ENCODE measurements around the gene IL10RB.
"Not testable (repeated sequence)": the region's sequence is repeated elsewhere in the genome, so short reads cannot be mapped to it uniquely, and the experiment has no call there.

Gene IL10RB

DNA sequence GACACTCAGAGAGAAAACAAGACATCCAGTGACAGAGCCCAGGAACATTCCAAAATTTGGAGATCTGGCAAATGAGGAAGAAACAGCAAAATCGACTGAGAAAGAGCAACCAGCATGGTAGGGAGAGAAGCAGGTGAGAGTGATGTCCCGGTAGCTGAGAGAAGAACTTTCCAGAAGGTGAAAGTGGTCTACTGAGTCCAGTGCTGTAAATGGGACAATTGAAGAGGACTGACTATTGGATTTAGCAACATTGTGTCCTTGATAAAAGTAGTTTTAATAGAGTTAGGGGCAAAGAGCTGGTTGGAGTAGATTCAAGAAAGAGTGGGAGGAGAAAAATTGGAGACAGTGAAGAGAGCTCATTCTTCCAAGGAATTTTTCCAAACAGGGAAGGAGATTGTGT is 15.0 kb upstream of the IL10RB start:
- Histone ChIP-seq H3K27me3 (replicated peaks) (no peaks in the 10 kb centered on the region), H3K36me3 (replicated peaks) (peaks cover 30% of the 10 kb centered on the region), H3K27ac (no peak overlapping the region), H3K4me3 (ENCODE audit: low read depth, low read length) (no peak overlapping the region)
- in situ Hi-C loops (cut with HindIII; ENCODE audit: low pct_ligation_motif_present, low sequenced_read_pairs), result no loop called here
- TF ChIP-seq, protein P1, sequence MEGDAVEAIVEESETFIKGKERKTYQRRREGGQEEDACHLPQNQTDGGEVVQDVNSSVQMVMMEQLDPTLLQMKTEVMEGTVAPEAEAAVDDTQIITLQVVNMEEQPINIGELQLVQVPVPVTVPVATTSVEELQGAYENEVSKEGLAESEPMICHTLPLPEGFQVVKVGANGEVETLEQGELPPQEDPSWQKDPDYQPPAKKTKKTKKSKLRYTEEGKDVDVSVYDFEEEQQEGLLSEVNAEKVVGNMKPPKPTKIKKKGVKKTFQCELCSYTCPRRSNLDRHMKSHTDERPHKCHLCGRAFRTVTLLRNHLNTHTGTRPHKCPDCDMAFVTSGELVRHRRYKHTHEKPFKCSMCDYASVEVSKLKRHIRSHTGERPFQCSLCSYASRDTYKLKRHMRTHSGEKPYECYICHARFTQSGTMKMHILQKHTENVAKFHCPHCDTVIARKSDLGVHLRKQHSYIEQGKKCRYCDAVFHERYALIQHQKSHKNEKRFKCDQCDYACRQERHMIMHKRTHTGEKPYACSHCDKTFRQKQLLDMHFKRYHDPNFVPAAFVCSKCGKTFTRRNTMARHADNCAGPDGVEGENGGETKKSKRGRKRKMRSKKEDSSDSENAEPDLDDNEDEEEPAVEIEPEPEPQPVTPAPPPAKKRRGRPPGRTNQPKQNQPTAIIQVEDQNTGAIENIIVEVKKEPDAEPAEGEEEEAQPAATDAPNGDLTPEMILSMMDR (IDR thresholded peaks at IDR 0.05; ENCODE audit: low read depth, low read length, missing control alignments), result no peak
- DNase-seq, result no peak

DNA sequence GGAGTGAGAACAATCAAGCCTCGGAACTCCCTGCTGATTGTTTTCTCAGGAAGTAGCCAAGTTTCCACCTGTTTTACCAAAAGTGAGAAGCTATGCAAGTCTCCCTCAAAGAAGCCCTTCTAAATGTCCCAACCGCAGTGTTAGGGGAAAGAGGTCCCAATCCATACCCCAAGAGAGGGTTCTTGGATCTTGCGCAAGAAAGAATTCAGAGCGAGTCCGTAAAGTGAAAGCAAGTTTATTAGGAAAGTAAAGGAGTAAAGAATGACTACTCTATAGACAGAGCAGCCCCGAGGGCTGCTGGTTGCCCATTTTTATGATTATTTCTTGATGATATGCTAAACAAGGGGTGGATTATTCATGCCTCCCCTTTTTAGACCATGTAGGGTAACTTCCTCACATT is 12.8 kb upstream of the IL10RB start:
- H3K27ac ChIP-seq; DNase-seq; in situ Hi-C loops (cut with HindIII; ENCODE audit: low pct_ligation_motif_present, low sequenced_read_pairs); H3K4me3 ChIP-seq (ENCODE audit: low read depth, low read length); H3K27me3 ChIP-seq (replicated peaks): not testable (repeated sequence)
- peaks cover 23% of the 10 kb centered on the region for H3K36me3 ChIP-seq (replicated peaks)

DNA sequence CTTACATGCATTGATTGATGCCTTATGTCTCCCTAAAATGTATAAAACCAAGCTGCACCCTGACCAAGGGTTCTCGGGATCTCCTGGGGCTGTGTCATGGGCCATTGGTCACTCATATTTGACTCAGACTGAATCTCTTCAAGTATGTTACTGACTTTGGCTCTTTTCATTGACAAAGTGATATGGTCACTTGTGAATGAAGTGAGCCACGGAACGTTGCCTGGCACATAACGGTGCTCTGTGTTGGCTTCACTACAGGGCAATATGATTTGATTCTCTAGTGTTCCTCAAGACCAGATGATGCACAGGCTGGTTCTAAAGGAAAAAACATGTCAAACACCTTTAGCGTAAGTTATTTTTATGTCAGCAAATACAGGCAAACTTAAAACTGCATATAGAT is 11.4 kb upstream of the IL10RB start:
- DNase-seq, result no peak

DNA sequence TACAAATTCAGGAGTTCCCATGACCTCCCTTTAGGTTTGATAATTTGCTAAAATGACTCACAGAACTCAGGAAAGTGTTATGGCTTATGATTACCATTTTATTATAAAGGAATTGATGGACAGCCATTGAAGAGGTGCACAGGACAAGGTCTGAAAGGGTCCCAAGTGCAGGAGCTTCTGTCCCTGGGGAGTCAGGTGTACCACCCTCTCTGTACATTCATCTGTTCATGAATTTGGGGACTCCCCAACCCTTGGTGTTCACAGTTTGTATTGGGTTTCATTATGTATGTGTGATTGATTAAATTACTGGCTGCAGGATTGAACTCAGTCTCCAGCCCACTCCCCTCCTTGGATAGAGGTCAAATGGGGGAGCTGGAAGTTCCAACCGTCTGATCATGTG is 10.8 kb upstream of the IL10RB start:
- H3K27me3 ChIP-seq (replicated peaks), result no peaks in the 10 kb centered on the region
- in situ Hi-C loops (cut with HindIII; ENCODE audit: low pct_ligation_motif_present, low sequenced_read_pairs), result no loop called here
- no peak overlapping the region for H3K27ac ChIP-seq
- no peak for DNase-seq
- peaks cover 18% of the 10 kb centered on the region for H3K36me3 ChIP-seq (replicated peaks)
- no peak overlapping the region for H3K4me3 ChIP-seq (ENCODE audit: low read depth, low read length)
- TF ChIP-seq, protein P1 (IDR thresholded peaks at IDR 0.05; ENCODE audit: low read depth, low read length, missing control alignments), result no peak

More for the DNA sequence above, 11.4 kb upstream of the IL10RB start:
- Histone ChIP-seq H3K4me3 (ENCODE audit: low read depth, low read length) (no peak overlapping the region), H3K27me3 (replicated peaks) (no peaks in the 10 kb centered on the region), H3K36me3 (replicated peaks) (peaks cover 20% of the 10 kb centered on the region), H3K27ac (no peak overlapping the region)
- in situ Hi-C loops (cut with HindIII; ENCODE audit: low pct_ligation_motif_present, low sequenced_read_pairs), result no loop called here
- TF ChIP-seq, protein P1 (IDR thresholded peaks at IDR 0.05; ENCODE audit: low read depth, low read length, missing control alignments), result no peak

DNA sequence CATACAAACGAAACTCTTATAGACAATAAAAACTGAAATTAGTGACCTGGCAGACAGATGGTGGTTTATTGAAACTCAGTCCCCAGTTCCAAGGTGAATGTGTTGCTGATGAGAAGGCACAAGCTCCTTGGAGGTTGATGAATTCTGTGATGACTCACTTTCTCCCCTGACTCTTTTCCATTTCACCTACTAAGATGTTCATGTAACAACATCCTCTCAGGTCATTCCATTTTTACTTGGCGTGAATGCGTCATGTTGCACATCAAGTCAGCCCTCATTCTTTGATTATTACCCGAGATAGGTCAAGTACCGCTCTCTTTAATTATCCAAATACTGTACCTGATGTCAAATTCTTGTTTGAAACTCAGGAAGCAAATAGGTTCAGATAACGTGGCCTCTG is 10.1 kb upstream of the IL10RB start:
- in situ Hi-C loops (cut with HindIII; ENCODE audit: low pct_ligation_motif_present, low sequenced_read_pairs), result no loop called here
- DNase-seq, result no peak
- H3K27me3 ChIP-seq (replicated peaks), result no peaks in the 10 kb centered on the region
- H3K36me3 ChIP-seq (replicated peaks), result peaks cover 12% of the 10 kb centered on the region
- no peak overlapping the region for H3K4me3 ChIP-seq (ENCODE audit: low read depth, low read length)
- H3K27ac ChIP-seq, result no peak overlapping the region
- TF ChIP-seq, protein P1 (IDR thresholded peaks at IDR 0.05; ENCODE audit: low read depth, low read length, missing control alignments), result no peak

DNA sequence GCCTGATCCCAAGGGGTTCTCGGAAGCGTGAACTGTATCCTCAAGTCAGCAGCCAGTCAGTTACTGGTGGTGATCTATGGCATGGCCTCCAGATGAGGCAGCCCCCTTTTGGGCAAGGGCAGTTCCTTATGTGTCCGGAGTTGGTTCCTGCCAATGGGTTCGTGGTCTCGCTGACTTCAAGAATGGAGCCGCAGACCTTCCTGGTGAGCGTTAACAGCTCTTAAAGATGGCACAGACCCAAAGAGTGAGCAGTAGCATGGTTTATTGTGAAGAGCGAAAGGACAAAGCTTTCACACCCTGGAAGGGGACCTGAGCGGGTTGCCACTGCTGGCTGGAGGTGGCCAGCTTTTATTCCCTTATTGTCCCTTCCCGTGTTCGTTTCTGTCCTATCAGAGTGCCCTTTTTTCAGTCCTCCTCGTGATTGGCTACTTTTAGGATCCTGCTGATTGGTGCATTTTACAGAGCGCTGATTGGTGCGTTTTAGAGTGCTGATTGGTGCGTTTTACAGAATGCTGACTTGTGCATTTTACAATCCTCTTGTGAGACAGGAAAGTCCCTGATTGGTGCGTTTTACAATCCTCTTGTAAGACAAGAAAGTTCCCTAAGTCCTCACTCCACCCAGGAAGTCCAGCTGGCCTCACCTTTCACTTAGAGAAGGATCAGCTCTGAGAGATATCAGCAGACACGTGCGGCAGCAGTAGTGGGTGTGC is 8.9 kb upstream of the IL10RB start:
- no peak overlapping the region for H3K4me3 ChIP-seq (ENCODE audit: low read depth, low read length)
- DNase-seq, result no peak
- H3K27me3 ChIP-seq (replicated peaks), result no peaks in the 10 kb centered on the region
- H3K36me3 ChIP-seq (replicated peaks), result peaks cover 5% of the 10 kb centered on the region
- in situ Hi-C loops (cut with HindIII; ENCODE audit: low pct_ligation_motif_present, low sequenced_read_pairs), result no loop called here
- H3K27ac ChIP-seq, result no peak overlapping the region
- TF ChIP-seq, protein P1 (IDR thresholded peaks at IDR 0.05; ENCODE audit: low read depth, low read length, missing control alignments), result no peak

All from brain microvascular endothelial cell (primary cell).